IPS DF 4.7 (cell line): ENCODE results near the gene DSC3.
"Not testable (repeated sequence)": the region's sequence is repeated elsewhere in the genome, so short reads cannot be mapped to it uniquely, and the experiment has no call there.

Source experiments
- DNase-seq: peaks from one replicate; pipeline ENCODE4 v3.0.0-alpha.2; 2013; ENCODE audit warnings: low spot score; ENCODE audit errors: extremely low read depth

DSC3 gene

DNA sequence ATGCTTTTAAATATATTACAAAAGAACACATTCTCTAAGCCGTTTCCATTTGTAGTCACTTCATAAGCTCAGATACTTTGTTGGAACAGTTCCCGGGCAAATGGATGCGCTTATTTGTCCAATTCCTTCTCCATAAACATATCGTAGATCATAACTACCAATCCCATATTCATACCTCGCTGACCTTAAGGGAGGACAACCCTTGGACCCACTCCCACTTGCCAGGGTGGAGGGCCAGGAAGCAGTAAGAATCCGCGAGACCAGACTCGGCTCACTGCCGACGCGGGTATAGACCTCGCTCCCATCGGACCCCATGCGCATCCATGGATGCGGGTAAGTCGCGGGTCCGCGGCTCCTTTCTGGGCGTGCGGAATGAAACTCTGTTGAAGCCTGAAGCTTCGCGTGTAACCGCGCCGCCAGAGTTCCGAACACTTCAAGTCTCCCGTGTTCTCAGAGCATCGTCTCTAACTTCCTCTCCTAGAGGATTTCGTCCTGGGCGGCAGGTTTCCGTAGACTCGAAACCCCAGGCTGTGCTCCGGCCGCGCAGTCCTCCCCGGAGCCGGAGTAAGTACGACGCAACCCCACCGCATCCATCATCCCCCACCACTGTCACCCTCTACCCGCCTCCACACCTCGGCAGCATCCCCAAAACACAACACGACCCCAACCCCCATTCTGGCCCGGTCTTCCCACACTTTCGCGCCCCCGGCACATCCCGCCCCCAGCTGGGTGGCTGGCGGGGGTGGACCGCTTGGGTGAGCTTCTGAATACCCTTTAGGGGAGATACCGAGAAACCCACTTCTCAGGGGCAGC lies 1.1 kb downstream of the DSC3 start:
- DNase-seq: no peak

DNA sequence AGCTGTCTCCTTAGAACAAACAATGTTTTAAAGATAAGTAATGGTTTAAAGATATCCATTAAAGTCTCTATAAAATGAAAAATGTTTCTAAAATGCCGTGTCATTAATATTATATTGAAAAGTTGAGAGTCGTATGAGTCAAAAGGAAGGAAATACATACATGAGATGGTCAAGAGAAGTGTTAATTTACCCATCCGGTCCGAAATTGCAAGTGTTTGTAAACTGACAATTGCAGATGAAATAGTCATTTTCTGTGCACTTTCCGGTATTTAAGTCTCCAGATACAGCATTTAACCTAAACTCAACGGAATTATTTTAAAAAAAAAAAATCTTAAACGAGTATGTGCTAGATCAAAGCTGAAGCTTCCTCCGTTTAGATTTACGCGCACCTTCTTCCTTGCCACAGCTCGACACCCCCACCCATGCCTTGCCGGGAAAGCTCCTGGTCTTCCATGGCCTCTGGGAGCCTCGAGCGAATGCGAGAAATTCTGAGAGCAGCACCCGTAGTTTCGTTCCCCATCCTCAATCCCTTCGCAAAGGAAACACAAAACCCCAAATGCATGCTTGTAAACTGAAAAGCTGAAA lies 1.8 kb downstream of the DSC3 start:
- DNase-seq: no peak

GRCh38 chr18:31039426-31039825 lies 3.1 kb downstream of the DSC3 start:
- DNase-seq: no peak

- not testable (repeated sequence) for DNase-seq
Measured at GRCh38 chr18:31037686-31038085, 4.9 kb downstream of the DSC3 start.

- DNase-seq: no peak
Measured at GRCh38 chr18:31034541-31034940, 8.0 kb downstream of the DSC3 start.

GRCh38 chr18:31030574-31031278 lies 11.8 kb downstream of the DSC3 start:
- DNase-seq: no peak

- DNase-seq: no peak
Measured at GRCh38 chr18:31015715-31016434, 26.7 kb downstream of the DSC3 start.

DNA sequence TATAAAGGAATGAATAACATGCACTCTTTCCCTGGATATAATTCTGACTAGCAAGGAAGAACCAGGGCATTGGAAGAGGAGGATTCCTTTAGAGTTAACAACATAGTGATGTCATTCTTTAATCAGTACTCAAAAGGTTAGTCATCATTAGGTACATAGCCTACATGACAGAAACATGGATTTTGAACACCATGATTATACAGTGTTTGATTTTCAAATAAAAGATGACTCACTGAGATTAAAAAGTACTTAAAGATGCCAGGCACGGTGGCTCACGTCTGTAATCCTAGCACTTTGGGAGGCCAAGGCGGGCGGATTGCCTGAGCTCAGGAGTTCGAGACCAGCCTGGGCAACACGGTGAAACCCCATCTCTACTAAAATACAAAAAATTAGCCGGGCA lies 31.1 kb downstream of the DSC3 start:
- not testable (repeated sequence) for DNase-seq

- no peak for DNase-seq
Measured at GRCh38 chr18:31010601-31011000, 31.9 kb downstream of the DSC3 start.

- no peak for DNase-seq
Measured at GRCh38 chr18:30999887-31000628, 42.5 kb downstream of the DSC3 start.

GRCh38 chr18:30999186-30999585 lies 43.4 kb downstream of the DSC3 start:
- DNase-seq: no peak

GRCh38 chr18:30997223-30997622 lies 45.3 kb downstream of the DSC3 start:
- no peak for DNase-seq

- no peak for DNase-seq
Measured at GRCh38 chr18:30992231-30992630, 50.3 kb downstream of the DSC3 start.

DNA sequence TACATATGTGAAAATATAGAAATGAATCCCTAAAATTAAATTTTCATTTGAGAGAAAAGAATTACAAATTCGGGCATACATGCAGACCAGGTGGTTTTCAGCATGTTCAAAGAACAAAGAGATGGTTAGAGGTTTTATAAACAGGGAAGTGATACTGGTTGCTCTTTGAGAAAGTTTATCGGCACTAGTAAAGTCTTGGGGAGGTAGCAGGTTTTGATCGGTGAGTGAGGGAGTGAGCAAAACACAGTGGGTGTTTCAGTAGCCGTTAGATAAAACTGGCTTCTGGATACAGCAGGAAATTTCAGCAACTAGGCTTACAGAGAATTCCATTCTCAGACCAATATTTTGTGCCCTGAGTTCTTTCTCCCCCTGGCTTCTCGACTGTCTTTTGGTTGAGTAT lies 51.1 kb downstream of the DSC3 start:
- no peak for DNase-seq

DNA sequence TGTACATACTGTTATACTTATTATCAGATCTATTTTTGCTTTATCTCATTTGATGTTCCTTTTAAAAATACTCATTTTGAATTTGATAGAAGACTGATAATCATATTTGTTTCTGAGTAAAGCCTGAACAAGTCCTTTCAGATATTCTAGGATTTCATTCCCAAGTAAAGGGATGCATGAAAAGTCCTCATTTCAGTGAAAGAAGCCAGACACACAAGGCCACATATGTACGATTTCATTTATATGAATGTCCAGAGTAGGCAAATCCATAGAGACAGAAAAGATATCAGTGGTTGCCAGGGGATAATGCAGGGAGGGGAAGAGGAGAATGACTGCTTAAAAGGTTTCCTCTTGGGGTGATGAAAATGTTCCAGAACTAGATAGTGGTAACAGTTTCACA lies 53.4 kb downstream of the DSC3 start:
- DNase-seq: no peak

DNA sequence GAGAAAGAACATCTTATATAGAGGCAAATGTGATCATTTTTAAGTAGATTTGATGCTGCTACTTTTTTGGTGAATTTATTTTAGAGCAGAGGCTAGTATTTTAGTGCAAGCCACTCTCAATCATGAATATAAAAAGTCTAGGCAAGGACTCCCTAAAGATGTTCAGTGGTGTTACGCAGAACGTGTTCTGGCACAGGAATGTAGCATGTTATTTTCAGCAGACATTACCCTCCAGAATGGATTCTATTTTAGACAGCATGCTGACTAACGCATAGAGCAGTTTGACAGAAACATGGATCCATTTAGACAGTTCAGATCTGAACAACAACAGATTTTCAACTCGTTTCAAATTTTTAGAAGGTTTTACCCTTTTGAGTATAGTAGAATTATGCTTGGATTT lies 54.1 kb downstream of the DSC3 start:
- no peak for DNase-seq

GRCh38 chr18:30987467-30988241 lies 54.9 kb downstream of the DSC3 start:
- DNase-seq: no peak

- no peak for DNase-seq
Measured at GRCh38 chr18:30985753-30986152, 56.8 kb downstream of the DSC3 start.

GRCh38 chr18:30982285-30982992 lies 60.1 kb downstream of the DSC3 start:
- no peak for DNase-seq

- not testable (repeated sequence) for DNase-seq
Measured at GRCh38 chr18:30978091-30978490, 64.5 kb downstream of the DSC3 start.
